ENCODE data around the gene ZDHHC11B.
"Not testable (repeated sequence)": the region's sequence is repeated elsewhere in the genome, so short reads cannot be mapped to it uniquely, and the experiment has no call there.

Gene ZDHHC11B

GRCh38 chr5:752532-753115 is 31.9 kb downstream of the ZDHHC11B start:
- not testable (repeated sequence) for DNase-seq (ENCODE audit: low read depth)

- DNase-seq (ENCODE audit: low read depth) = not testable (repeated sequence)
Observed at GRCh38 chr5:751992-752391, 32.5 kb downstream of the ZDHHC11B start.

GRCh38 chr5:751496-751895 is 33.0 kb downstream of the ZDHHC11B start:
- DNase-seq (ENCODE audit: low read depth) = no peak

GRCh38 chr5:750226-750625 is 34.3 kb downstream of the ZDHHC11B start:
- not testable (repeated sequence) for DNase-seq (ENCODE audit: low read depth)

GRCh38 chr5:749101-749670 is 35.3 kb downstream of the ZDHHC11B start:
- DNase-seq (ENCODE audit: low read depth) = no peak

- DNase-seq (ENCODE audit: low read depth) = not testable (repeated sequence)
Observed at GRCh38 chr5:748011-748980, 36.2 kb downstream of the ZDHHC11B start.

- DNase-seq (ENCODE audit: low read depth) = not testable (repeated sequence)
Observed at GRCh38 chr5:747303-747844, 37.2 kb downstream of the ZDHHC11B start.

GRCh38 chr5:746258-746761 is 38.2 kb downstream of the ZDHHC11B start:
- no peak for DNase-seq (ENCODE audit: low read depth)

- DNase-seq (ENCODE audit: low read depth) = not testable (repeated sequence)
Observed at GRCh38 chr5:745272-746142, 39.0 kb downstream of the ZDHHC11B start.

- DNase-seq (ENCODE audit: low read depth) = not testable (repeated sequence)
Observed at GRCh38 chr5:743696-744404, 40.7 kb downstream of the ZDHHC11B start.

- not testable (repeated sequence) for DNase-seq (ENCODE audit: low read depth)
Observed at GRCh38 chr5:742276-742675, 42.3 kb downstream of the ZDHHC11B start.

GRCh38 chr5:734145-734544 is 50.4 kb downstream of the ZDHHC11B start:
- not testable (repeated sequence) for DNase-seq (ENCODE audit: low read depth)

GRCh38 chr5:732754-733454 is 51.6 kb downstream of the ZDHHC11B start:
- DNase-seq (ENCODE audit: low read depth) = not testable (repeated sequence)

GRCh38 chr5:729225-729624 is 55.3 kb downstream of the ZDHHC11B start:
- not testable (repeated sequence) for DNase-seq (ENCODE audit: low read depth)

GRCh38 chr5:727087-727486 is 57.4 kb downstream of the ZDHHC11B start:
- not testable (repeated sequence) for DNase-seq (ENCODE audit: low read depth)

GRCh38 chr5:723865-724264 is 60.7 kb downstream of the ZDHHC11B start:
- not testable (repeated sequence) for DNase-seq (ENCODE audit: low read depth)

- DNase-seq (ENCODE audit: low read depth) = not testable (repeated sequence)
Observed at GRCh38 chr5:723309-723708, 61.2 kb downstream of the ZDHHC11B start.

- DNase-seq (ENCODE audit: low read depth) = not testable (repeated sequence)
Observed at GRCh38 chr5:719379-719778, 65.2 kb downstream of the ZDHHC11B start.

- no peak for DNase-seq (ENCODE audit: low read depth)
Observed at GRCh38 chr5:717143-717542, 67.4 kb downstream of the ZDHHC11B start.

- not testable (repeated sequence) for DNase-seq (ENCODE audit: low read depth)
Observed at GRCh38 chr5:716740-717139, 67.8 kb downstream of the ZDHHC11B start.
